Motor neuron (in vitro differentiated cells): ENCODE measurements around the gene FBF1. TPM values are rescaled to one million over a fixed set of nuclear protein-coding genes. Genes with fewer than 3 reads are reported as not detected.

Experiments
- ATAC-seq, 8 experiments: fragments of 200-7000 bp; cut with Tn5 transposase; replicated peaks in 6 of 8; 2 replicates each; pipeline ENCODE4 v1.8.0; 2021; ENCODE audit warnings: mild to moderate bottlenecking in 8 of 8, moderate library complexity in 8 of 8
- H3K27ac ChIP-seq, 2 donors: fragments of 250-450 bp; sonication (Bioruptor Pico); 2 replicates each; pipeline ENCODE4 v1.9.0; 2021; ENCODE audit warnings: antibody characterized with exemption in 2 of 2, mild to moderate bottlenecking in 2 of 2, moderate library complexity in 1 of 2
- H3K4me1 ChIP-seq, 2 donors: fragments of 250-450 bp; sonication (Bioruptor Pico); replicated peaks in 1 of 2; 2 replicates each; pipeline ENCODE4 v1.6.1; 2021; ENCODE audit warnings: antibody characterized with exemption in 2 of 2, mild to moderate bottlenecking in 2 of 2, moderate library complexity in 1 of 2
- H3K4me3 ChIP-seq, 5 donors: fragments of 250-450 bp; sonication (Bioruptor Pico); 2 replicates each; pipeline ENCODE4 v1.9.0; 2021; ENCODE audit warnings: antibody characterized with exemption in 5 of 5, mild to moderate bottlenecking in 5 of 5, moderate library complexity in 4 of 5
- WGBS, 10 experiments: fragments of 450-650 bp; shearing (Covaris generic); methylation state at CpG; one replicate each; pipeline ENCODE4 v1.0.0; 2022; 5-methylcytosine and 5-hydroxymethylcytosine counted together
- in situ Hi-C, 9 experiments: fragments of 400-800 bp; cut with MboI; loops; one replicate each; pipeline ENCODE4 v1.15.0; 2021; ENCODE audit warnings: low sequenced_read_pairs in 9 of 9, low pct_unique_long_range_greater_than_20kb in 2 of 9; ENCODE audit not compliant: unreplicated experiment in 9 of 9
- total RNA-seq, 8 experiments: library from RNA; unstranded; fragments of 300-600 nt; gene quantifications; 2 replicates each; pipeline versions ENCODE4 v1.2.3 to v1.2.4, GENCODE V29; 2022

Gene FBF1
- total RNA-seq, 8 experiments from 2014 or later, result 4.8 to 14.7 (median 7.6) TPM

DNA sequence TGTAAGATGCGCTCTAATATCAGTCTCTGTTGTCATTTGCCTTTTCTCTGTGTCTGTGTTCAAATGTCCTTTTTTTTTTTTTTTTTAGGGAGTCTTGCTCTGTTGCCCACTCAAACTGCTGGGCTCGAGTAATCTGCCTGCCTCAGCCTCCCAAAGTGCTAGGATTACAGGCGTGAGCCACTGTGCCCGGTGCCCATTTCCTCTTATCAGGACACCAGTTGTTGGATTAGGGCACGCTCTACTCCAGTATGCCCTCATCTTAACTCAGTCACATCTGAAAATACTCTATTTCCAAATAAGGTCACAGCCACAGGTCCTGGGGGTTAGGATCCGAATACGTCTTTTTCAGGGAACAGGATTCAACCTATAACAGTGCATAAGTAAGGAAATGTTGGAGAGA is 60.6 kb downstream of the FBF1 start:
- WGBS, 10 experiments, result 0 to 100% (median 61%) methylated on average over 1 to 7 of the region's 7 CpGs; no CpG with 5 or more reads in 1 of the 10 experiments
- in situ Hi-C loops, result no loop called here
- H3K27ac ChIP-seq, result no peak overlapping the region

DNA sequence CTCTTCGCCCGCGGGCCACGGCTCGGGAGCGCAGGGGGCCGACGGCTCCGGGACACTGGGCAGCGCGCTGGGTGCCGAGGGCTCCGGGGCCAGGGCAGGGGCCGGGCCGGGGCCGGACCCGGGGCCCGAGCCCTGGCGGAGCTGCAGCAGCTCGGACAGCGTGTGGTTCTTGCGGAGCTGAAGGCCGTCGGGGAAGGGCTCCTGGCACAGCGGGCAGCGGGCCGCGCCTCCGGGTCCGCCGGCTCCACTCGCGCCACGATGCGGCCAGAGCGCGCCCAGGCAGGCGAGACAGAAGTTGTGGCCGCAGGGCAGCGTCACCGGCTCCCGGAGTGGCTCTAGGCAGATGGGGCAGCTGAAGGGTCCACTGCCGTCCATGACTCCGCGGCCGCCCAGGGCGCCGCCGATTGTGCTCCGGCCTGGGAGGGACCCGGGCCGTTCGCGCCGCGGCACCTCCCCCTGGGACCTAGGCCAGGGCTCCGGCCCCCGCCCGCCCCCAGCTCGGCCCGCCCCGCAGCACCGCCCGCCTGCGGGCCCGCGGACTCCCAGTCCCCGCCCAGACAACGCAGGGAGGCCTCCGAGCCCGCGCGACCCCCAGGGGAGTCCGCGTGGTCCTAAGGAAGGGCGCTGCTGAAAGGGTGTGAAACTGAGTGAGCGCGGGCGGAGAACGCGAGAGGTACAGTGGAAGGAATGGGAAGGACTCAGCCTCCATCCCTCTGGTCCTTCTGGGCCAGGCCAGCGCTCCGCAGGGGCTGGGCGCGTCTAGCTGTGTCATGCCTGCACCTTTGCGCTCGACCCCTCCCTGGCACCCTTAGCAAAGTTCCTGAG is 62.5 kb downstream of the FBF1 start, which contains the start of gene TRIM47:
TSS of gene TRIM47 (minus strand) at position 408 of the 825 bp plus-strand sequence. CDS start at position 375, 33 bp downstream.
- no peak within 1 kb of the TSS for H3K27ac ChIP-seq
- 6 to 16% methylated on average over 6 to 14 of the region's 87 CpGs; no CpG with 5 or more reads in 8 of the 10 experiments for WGBS, 10 experiments
- H3K4me1 ChIP-seq, result peaks cover 5 to 10% of the 10 kb centered on the region in 2 donors
- ATAC-seq, result peak; percentile 46 to 77 (median 68)
- peak within 1 kb of the TSS; percentile 17 to 39 (median 24) for H3K4me3 ChIP-seq
- in situ Hi-C loops, result no loop called here

More for the DNA sequence above, 60.6 kb downstream of the FBF1 start:
- Histone ChIP-seq H3K4me1 (peaks cover 5 to 10% of the 10 kb centered on the region in 2 donors), H3K4me3 (no peak overlapping the region)
- no peak for ATAC-seq

GRCh38 chr17:75877752-75878173 is 63.1 kb downstream of the FBF1 start:
- ATAC-seq, result peak; percentile 29 to 79 (median 75)
- Histone ChIP-seq H3K27ac (no peak overlapping the region), H3K4me1 (peaks cover 5 to 14% of the 10 kb centered on the region in 2 donors), H3K4me3 (peak overlapping the region; percentile 17 to 39 (median 24))
- in situ Hi-C loops, result no loop called here
- WGBS, 10 experiments, result 0% methylated on average over 1 of the region's 56 CpGs; no CpG with 5 or more reads in 9 of the 10 experiments

DNA sequence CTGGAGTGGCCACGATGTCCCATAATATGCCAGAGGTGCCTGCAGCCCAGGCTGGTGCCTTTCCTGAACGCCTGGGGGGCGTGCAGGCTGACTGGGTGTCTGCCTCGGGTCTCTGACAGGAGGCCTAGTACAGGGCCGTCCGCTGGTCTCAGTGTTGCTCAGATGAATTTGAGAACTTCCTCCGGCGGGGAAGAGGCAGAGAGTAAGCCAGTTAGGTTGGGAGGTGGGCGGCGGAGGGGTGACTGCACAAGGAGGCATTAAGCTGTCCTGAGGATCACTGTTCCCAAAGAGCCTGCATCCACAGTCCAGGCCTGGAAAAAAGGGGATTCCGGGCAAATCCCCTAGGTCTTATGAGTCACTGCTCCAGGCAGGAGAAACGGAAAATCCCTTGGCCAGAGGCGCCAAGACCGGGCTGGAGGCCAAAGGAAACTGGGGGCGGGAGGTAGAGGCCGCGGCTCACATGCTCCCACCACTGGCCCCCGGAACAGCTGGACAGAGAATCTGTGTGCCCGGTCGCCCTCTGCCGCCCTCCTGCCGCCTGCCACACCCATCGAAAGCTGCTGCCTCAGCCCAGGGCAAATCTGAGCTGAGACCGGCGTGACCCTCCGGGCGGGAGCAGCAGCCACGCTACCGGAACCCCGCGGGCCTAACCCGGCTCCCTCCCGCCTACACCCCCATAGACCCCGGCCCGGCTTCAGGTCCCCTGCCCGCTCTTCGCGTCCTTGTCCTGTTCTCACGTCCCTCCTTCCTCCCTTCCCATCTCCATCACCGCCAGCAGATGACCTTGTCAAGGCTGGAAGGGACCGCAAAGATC is 63.7 kb downstream of the FBF1 start:
- in situ Hi-C loops, result no loop called here
- H3K4me1 ChIP-seq, result peaks cover 5 to 18% of the 10 kb centered on the region in 2 donors
- no peak overlapping the region for H3K27ac ChIP-seq
- 10 to 63% (median 54%) methylated on average over 2 to 18 of the region's 41 CpGs; no CpG with 5 or more reads in 7 of the 10 experiments for WGBS, 10 experiments
- ATAC-seq, result peak; percentile 2 to 27 (median 6)
- H3K4me3 ChIP-seq, result peak overlapping the region; percentile 17 to 39 (median 24)

GRCh38 chr17:75876190-75876937 is 64.5 kb downstream of the FBF1 start:
- no peak overlapping the region for H3K4me3 ChIP-seq
- in situ Hi-C loops, result no loop called here
- H3K27ac ChIP-seq, result no peak overlapping the region
- peaks cover 5 to 18% of the 10 kb centered on the region in 2 donors for H3K4me1 ChIP-seq
- WGBS, 10 experiments, result 0 to 92% (median 49%) methylated on average over 1 to 6 of the region's 26 CpGs; no CpG with 5 or more reads in 4 of the 10 experiments
- peak in 1 of 8 experiments; percentile 2 for ATAC-seq

DNA sequence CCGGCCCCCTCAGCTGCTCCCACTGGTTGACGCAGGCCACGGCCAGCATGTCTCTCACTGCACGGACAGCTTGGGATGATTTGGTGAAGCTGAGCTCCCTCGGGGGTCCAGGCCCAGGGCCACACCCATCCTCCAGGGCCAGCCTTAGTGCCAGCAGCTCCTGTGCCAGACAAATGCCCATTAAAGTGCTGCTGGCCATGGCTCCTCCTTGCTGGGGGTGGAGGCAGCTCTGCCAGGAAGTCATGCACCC is 65.0 kb downstream of the FBF1 start:
- in situ Hi-C loops, result no loop called here
- Histone ChIP-seq H3K4me3 (no peak overlapping the region), H3K4me1 (peaks cover 5 to 18% of the 10 kb centered on the region in 2 donors), H3K27ac (no peak overlapping the region)
- WGBS, 10 experiments, result no CpG with 5 or more reads among the region's 5 CpGs
- no peak for ATAC-seq

- no peak overlapping the region for H3K27ac ChIP-seq
- no peak for ATAC-seq
- peaks cover 5 to 18% of the 10 kb centered on the region in 2 donors for H3K4me1 ChIP-seq
- WGBS, 10 experiments, result no CpG with 5 or more reads among the region's 18 CpGs
- in situ Hi-C loops, result no loop called here
- H3K4me3 ChIP-seq, result no peak overlapping the region
These were observed 65.5 kb downstream of the FBF1 start for GRCh38 chr17:75875182-75875939.

DNA sequence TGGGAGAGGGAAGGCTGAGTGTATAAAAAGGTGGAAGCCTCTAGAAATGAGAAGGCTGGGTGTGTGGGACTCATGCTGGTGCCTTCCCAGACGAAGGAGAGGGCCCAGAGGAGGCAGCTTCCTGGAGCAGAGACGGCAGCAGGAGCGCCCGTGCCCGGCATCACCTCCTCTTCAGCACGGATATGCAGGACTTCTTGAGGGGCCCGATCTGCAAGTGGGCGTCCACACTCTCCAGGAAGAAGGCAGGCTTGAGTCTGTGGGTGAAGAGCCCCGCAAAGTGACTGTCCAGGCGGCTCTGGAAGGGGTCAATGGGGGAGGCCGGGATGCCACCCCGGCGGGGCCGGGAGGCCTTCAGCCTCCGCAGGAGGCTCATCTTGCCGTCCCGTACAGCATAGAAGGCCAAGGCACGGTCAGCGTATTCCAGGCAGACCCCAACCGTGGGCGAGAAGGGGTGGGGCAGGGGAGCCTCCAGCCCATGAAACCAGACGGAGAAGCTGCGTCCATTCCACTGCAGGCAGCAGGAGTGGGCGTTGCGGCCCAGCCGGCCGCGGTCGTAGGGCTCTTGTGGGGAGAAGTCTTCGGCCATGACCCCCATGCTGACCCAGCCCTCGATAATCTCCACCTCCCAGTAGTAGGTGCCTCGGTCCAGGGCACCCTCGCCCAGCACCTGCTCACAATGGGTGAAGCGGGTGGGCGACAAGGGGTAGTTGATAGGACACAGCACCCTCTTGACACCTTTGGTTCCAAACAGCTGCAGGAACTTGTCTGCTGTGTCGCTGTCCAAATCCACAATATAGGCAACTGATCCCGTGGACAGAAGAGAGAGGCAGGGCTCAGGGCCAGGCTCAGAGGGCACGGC is 66.3 kb downstream of the FBF1 start:
- Histone ChIP-seq H3K4me3 (no peak overlapping the region), H3K27ac (no peak overlapping the region), H3K4me1 (peaks cover 6 to 18% of the 10 kb centered on the region in 2 donors)
- ATAC-seq, result no peak
- WGBS, 10 experiments, result 60 to 91% (median 72%) methylated on average over 3 to 5 of the region's 38 CpGs; no CpG with 5 or more reads in 6 of the 10 experiments
- in situ Hi-C loops, result no loop called here

DNA sequence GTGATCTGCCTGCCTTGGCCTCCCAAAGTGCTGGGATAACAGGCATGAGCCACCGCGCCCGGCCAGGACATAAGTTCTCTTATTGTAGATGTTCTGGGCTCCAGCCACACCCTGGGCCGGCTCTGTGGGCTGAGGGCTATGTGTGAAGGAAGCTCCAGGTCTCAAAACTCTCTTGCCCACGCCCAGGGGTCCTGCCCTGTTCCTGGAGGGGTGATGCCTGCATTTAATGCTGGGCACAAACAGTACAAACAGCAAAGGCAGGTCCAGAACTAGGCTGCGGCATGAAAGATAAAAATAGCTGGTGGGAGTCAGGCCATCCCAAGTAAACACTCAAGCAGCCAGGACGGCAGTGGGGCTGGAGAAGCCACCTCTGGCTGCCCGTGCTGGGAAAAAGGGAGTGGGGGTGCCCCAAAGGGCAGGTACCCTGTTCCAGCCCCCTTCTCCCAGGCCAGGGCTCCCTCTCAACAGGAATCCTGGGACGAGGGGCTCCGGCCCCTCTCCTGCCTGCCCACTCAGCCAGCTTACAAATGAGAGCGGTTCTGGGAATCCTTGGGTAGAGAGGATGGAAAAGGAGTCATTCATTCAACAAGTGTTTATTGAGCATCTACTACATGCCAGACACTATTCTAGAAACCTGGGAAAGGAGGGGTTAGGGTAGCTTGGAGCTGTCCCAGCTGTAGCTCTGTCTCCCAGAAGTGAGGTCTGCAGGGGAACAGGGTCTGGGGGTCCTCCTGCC is 67.1 kb downstream of the FBF1 start:
- ATAC-seq, result no peak
- WGBS, 10 experiments, result 10 to 100% (median 70%) methylated on average over 1 to 3 of the region's 11 CpGs; no CpG with 5 or more reads in 3 of the 10 experiments
- H3K4me1 ChIP-seq, result peaks cover 12 to 22% of the 10 kb centered on the region in 2 donors

GRCh38 chr17:75872434-75873351 is 68.1 kb downstream of the FBF1 start:
- in situ Hi-C loops, result no loop called here
- peak; percentile 46 to 84 (median 57) for ATAC-seq
- Histone ChIP-seq H3K4me3 (no peak overlapping the region), H3K27ac (no peak overlapping the region), H3K4me1 (peaks cover 12 to 18% of the 10 kb centered on the region in 2 donors)
- 30 to 100% (median 70%) methylated on average over 1 to 3 of the region's 13 CpGs; no CpG with 5 or more reads in 4 of the 10 experiments for WGBS, 10 experiments

More for the DNA sequence above, 67.1 kb downstream of the FBF1 start:
- in situ Hi-C loops, result no loop called here
- Histone ChIP-seq H3K4me3 (no peak overlapping the region), H3K27ac (no peak overlapping the region)
